Transverse colon (tissue), 4 donors: ENCODE data around the gene CD276.

ENCODE experiments used
- EP300 ChIP-seq: sonication (generic); formaldehyde crosslinking; IDR thresholded peaks from one replicate; pipeline ENCODE4 v1.6.1; 2017; ENCODE audit warnings: antibody characterized with exemption, low read depth
- POLR2AphosphoS5 ChIP-seq, 3 donors: sonication (generic); formaldehyde crosslinking; IDR thresholded peaks; one replicate each; pipeline ENCODE4 v1.6.1; 2016; ENCODE audit warnings: antibody characterized with exemption in 3 of 3
- TF ChIP-seq, protein P1 (sequence below), 5 experiments: fragments of 200-600 bp in 3 of 5; fragments of 450-650 bp in 2 of 5; sonication (generic) in 3 of 5; IDR thresholded peaks; 1 replicate in 2 of 5; 2 replicates in 3 of 5; pipeline ENCODE4 v1.5.1; 2016 to 2017; ENCODE audit warnings: antibody characterized with exemption in 5 of 5, inconsistent platforms in 3 of 5, mild to moderate bottlenecking in 2 of 5, moderate library complexity in 1 of 5

DNA sequence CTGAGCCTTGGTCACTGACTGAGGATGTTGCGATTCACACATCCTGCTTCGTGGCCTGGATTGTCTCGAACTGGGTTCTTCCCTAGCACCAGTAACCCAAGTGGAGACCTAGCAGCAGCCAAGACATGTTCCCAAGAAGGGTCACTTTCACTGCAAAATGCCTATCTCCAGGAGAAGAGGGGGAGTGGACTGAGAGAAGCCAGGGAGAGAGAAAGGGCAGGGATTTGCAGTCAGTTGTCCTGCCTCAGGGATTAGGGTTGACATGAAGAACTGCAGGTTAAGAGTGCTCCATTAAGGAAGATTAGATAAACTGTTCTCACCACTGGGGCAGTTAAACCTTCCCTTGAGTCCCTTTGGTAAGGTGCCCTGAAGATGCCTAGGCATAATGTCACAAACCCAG lies 5.7 kb upstream of the CD276 start:
- TF ChIP-seq, protein P1, sequence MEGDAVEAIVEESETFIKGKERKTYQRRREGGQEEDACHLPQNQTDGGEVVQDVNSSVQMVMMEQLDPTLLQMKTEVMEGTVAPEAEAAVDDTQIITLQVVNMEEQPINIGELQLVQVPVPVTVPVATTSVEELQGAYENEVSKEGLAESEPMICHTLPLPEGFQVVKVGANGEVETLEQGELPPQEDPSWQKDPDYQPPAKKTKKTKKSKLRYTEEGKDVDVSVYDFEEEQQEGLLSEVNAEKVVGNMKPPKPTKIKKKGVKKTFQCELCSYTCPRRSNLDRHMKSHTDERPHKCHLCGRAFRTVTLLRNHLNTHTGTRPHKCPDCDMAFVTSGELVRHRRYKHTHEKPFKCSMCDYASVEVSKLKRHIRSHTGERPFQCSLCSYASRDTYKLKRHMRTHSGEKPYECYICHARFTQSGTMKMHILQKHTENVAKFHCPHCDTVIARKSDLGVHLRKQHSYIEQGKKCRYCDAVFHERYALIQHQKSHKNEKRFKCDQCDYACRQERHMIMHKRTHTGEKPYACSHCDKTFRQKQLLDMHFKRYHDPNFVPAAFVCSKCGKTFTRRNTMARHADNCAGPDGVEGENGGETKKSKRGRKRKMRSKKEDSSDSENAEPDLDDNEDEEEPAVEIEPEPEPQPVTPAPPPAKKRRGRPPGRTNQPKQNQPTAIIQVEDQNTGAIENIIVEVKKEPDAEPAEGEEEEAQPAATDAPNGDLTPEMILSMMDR (IDR thresholded peaks at IDR 0.05) = no peak
- no peak for TF ChIP-seq EP300
- TF ChIP-seq POLR2AphosphoS5 (IDR thresholded peaks at IDR 0.05) = no peak
